Daoy (cell line): ENCODE data around the gene FILIP1L. TPM values are rescaled to one million over a fixed set of nuclear protein-coding genes. Genes with fewer than 3 reads are reported as not detected.

Experiments used
- DNase-seq: peaks from one replicate; pipeline ENCODE4 v3.0.0-alpha.2; 2015; ENCODE audit warnings: low read depth
- total RNA-seq: library from RNA; depleted of rRNA; stranded (reverse); fragments of >200 nt; shearing (Covaris generic); gene quantifications from 2 replicates; pipeline ENCODE4 v1.2.3, GENCODE V29; 2014

The FILIP1L gene
- total RNA-seq, 1 experiment from 2014 or later: 26.5 TPM

DNA sequence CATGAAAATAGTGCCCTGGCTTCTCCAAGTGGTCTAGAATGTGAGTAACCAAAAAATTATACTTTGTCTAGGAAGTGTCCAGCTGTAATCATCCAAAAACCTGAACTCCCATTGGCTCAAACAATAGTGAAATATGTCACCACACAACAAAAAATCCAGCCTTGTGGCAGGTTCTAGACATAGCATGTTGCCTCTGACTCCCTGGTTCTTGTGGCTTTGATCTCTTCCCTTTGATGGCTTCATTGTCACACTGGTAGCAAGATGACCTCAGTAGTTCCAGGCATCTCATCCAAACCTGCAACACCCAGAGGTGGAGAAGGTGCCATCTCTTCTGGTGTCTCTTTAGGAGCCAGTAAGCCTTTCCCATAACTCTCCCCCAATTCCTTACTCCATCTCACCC is 222.0 kb downstream of the FILIP1L start:
- DNase-seq: no peak

DNA sequence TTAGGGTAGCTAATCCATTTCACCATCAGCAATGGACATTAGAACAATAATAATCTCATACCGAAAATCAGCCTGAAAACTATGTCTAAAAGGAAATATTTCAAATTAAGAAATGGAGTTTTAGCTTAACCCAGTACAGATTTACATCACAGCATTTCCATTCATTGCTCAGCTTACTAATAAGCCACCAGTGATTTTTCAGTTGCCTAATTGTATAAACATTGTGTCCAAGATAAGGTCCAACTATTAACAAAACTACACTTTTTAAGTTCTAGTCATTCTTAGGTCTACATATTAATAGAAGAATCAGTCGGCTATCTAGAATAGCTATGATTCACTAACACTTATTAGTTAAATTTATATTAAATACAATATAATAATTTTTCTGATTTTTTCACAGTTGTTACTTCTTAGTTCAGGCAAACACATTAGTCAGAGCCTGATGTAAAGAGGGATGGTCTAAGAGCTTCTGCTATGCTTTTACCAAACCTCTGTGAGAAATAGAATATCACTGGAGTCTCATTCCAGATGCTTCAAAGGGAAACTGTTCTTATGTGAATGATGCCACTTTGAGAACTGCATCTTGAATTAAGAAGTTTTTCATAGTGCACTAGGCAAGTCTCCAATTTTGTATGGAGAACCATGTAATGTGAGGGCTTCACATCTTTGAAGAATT is 222.6 kb downstream of the FILIP1L start:
- DNase-seq: no peak

DNA sequence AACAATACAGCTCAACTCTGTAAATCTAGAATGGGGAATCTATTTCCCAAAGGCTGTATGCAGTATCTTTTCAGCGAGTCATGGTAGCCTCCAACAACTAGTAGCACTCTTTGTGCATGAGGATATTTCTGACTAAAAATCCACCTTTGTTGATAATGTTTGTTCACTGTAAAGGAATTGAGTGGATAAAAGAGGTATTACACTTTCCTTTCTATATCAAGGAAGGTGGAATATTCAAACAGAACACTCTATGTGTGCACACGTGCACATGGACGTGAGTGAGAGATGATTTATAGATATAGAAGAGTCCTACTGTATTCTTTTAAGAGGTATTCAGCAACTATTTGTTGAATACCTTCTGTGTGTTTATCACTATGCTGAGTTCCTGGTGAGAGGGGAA is 228.4 kb downstream of the FILIP1L start:
- DNase-seq: no peak

DNA sequence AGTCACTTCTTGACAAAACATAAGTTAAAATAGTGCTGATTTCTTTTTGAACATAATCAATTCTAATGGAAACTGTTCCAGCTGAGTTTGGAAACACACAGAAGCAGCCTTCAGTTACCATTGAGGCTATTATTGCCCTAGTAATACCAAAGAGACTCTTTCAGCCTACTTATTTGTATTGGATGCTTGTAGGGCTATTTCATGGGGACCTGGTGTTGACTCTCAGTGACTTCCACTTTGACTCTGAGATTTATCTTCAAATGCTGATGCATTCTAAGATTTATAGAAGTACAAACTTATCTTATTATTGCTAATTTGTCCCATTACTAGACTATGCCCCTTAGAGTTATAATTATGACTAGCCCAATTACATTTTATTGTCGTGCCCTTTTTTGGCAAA is 229.2 kb downstream of the FILIP1L start:
- DNase-seq: no peak

DNA sequence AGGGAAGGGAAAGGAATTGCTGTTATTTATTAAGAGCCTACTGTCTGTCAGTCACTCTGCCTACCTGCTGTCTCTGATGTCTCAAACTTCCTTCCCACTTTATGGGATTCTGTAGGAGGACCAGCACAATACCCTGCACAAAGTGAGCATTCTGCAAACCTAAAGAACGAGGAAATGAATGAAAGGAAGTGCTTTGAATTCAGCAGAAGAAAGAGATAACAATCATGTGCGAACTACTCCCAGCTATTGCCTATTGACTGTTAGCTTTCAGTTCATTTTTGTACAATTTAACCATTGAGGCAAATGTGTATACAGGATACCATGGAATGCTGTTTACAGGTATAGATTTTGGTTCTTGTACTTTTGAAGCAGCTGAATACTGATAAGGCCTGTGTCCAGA is 229.8 kb downstream of the FILIP1L start:
- DNase-seq: no peak

DNA sequence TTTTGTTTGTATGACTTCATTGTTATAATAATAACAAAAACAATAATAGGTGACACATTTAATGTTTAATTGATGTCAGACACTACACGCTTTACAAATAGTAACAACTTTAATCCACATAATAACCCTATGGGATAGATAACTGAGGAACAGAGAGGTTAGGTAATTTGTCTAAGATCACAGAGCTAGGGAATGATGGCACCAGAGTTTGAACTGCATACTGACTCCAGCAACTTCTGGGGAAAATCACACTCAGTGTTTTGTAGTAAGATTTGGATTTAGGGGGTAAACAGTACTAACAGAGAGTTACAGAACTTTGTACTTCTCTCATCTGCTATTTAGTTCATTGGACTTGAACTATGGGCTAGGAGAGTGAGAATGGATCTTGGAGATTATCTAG is 230.6 kb downstream of the FILIP1L start:
- DNase-seq: no peak

DNA sequence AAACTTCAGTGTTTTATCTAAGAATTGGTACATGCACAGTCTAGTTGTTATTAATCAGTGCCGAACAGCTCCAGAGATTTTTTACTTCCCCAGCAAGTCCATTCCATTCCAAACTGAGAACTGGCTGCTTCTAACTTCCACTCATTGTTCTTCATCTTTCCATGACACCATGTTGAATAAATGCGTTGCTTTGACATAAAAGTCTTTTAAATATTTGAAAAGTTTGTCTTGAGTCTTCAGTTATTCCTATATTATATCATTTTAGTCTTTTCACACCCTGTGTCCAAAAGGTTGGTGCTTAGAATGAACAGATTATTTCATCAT is 231.2 kb downstream of the FILIP1L start:
- no peak for DNase-seq

DNA sequence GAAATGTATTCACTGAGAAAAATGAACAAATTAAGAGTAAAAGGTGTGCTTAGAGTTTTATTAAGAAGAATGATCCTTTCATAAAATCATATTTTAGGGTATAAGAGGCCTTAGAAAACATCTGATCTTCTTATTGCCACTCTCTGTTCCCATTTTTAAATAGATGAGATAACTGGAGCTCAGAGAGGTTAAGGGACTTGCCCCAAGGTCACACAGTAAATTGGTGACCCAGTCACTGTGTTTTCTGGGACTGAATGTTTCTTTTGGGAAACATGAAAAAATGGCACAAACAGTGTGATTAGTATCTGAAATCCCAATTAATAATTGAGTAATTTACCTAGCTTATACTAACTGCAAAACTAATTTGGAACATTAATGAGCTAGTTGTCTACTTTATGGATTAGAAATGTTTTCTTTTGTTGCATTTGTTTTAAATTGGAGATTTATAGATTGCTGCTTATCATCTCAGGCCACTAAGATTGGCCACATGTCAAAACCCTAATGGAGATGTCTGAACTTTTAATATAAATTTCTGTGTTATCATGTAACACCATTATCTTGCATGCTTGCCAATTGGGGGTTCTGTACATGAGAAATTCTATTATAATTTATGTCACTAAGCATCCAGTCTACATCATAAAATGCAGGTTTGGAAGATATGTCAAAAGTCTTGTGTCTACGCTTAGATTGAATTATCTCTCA is 231.7 kb downstream of the FILIP1L start:
- DNase-seq: no peak

DNA sequence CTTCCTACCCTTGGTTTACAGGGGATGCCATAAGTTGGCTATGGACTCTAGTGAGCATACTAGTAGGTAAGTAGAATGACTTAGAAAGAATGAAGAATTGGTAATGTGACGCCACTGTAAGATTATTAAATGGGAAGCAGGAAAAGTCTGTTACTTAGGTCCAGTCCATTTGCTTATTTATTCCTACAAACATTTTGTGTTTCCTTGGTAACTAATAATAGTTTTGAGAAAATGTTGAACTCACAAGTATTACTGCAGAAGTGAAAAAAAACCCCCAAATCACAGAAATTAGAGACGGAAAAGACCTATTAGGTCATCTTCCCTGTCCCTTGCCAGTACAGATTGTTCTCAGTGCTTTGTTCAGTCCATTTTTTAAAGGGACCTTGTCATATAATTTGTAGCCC is 233.2 kb downstream of the FILIP1L start:
- no peak for DNase-seq

DNA sequence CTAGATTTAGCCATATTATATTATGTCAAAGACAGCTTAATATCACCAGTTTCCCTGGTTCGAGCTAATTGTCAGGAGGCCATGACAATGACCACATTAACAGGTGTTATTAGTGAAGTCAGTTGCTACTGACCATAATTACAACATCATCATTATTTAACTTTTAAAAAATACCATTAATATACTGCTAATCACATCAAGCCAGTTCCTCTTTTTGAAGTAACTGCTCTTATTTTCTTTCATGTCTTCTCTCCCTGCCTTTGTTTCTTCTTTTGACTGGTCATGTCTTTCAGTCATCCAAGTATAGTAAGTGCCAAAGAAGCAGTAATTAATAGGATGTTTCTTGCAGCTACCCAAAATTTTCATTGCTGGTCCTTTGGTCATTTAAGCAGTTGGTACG is 235.0 kb downstream of the FILIP1L start:
- no peak for DNase-seq

DNA sequence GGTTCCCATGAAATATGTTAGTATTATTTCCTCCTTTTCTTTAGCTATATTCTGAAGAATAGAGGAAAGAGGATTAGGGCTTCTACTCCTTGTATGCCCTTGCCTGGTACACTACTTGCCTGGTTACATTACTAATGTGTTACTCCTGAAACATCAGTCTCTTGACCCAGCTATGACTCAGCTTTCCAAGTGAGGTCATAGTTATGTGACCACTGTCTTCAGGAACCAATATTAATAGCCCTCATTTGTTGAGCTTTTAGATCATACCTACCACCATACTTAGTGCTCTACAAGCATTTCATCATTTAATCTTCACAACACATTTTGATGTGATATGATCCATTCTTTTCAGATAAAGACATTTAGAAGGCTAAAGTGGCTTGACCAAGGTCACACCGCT is 236.3 kb downstream of the FILIP1L start:
- peak; percentile 85 for DNase-seq

DNA sequence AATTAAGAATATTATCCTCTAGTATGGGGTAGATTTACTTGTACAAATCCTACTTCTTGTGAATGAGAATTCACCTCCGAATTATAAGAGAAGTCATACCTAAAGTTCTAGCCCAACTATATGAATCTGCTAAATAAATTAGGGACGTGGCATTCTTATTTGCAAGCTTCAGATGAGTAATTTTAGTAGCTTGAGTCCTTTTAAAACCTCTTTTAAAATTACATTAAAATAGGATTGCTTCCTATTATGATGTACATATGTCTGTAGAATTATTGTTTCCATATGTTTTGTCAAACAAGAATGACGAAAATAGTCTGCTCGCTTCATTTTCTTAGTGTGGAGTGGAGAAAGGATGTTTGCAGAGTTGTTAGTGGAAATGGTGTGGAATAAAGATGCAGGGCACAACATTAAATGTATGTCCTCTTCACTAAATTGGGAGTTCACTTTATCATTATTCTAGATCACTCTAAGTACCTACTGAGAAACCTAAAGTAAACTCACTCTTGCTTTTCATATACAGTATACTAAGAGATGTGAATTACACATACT is 237.2 kb downstream of the FILIP1L start:
- no peak for DNase-seq

DNA sequence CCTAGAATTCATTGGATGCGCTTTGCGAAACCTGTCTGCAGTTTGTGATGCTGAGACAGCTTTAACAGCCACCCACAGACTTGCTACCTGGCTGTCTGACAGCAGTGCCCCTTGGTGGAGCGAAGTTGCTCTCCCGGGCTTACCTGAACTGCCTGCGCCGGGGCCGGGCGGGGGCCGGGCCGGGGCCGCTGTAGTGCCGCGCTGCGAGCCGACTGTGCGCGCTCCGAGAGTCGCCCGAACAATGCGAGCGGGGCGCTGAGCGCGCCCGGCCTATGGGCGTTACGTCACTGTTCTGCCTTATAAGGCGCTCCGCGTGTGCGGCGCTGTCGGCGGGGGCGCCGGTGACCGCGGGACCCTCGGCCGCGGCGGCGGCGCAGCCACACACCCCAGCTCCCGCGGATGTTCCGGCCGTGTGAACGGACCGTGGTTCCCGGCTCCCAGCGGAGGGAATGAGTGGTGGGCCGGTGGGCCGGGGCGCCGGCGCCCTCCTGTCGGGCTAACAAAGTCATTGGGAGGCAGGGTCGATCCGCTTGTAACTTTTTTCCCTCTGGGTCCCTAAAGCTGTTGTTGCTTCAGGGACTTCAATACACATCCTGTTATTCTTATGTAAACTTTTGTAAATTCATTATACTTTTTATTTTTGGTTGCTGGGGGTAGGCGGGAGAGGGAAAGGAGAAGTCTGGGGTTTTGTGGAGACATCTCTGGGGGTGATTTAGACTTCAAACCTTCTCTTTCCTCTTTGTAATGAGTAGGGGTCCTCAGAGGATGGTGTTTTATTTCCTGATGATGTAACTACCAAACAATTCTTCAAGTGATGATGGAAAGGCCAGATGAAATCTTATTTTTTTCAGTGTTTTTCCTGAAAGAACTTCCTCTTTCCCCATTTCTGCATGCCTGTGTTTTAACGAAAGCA is 238.1 kb downstream of the FILIP1L start:
- DNase-seq: peak; percentile 89

DNA sequence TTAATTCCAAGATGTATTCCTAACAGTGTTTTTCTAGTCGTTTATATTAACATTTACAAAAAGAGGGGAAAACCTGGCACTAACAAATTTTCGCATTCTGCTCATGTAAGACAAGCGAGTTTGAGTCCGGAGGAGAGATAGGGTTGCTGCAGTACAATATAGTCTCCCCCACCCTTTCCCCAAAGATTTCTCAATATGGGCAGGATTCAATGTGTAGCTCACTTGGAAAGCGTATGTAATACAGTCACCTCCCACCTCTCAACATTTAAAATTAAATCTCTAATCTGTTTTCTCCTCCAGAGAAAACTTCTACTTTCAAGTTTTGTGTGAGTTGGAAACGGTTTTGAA is 238.7 kb downstream of the FILIP1L start:
- peak; percentile 41 for DNase-seq

DNA sequence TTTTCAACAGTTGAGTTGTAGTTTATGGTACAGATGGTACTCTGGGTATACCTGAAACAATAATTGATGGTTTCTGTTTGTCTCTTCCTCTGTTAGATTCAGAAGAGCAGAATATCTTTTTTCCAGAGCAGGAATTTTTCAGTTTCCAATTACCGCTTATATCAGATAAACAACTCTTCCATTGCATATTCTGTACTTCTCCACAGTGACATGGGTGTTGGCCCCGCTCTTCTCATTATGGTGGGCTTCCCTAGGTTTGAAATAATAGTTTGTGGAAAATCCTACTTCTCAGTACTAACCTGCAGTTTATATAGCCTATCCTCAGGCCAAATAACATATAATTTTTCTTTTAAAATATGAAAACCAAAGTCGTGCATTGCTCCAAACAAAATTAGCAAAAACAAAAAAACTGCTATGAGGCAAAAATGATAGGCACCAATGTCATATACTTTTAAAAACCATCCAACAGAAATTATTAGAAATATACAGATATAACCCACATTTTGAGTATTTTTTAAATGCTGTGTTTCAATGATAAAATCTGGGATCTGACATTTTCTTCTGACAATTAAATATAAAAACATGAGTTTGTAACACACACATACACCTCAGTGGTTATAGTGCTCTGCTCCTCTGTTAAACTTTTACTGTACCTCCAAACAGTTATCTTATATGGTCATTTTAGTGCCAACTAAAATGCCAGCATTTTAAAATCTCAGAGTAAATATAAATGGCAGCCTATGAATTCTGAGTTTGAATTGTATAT is 239.9 kb downstream of the FILIP1L start:
- no peak for DNase-seq

DNA sequence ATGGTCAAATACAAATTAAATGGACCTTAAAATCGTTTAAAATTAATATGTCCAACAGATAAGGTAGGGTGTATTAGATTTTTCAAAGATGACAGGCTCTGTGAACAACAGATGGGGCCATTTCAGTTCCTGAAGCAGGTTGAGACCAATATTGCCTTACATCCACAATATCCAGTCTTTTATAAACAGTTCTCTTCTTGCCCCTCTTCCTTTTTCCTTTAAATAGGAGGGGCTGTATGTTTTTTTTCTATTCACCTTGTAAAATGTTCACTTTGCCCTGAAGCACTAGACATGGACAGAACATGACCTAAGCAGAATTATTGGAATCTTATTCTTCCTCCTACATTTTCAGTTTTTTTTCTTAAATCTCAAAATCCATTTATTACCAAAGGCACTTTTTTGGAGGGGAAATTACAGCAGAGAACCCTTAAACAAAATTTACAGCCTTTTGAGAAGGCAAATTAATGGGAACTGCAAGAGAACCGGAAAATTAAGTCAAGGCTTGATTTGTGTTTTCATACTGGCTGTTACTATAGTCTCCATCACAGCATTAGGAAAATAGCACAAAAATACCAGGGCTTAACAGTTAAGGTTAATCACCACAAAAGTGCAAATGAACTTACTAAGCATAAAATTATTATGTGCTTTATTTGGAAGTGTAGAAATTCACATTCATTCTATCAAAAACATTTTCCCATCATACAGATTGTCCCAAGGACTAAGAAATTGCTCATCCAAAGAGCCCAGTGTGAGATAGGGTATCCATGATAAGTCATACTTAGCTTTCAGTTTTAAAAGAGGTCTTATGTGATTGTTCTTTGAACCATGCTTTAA is 240.8 kb downstream of the FILIP1L start:
- no peak for DNase-seq

DNA sequence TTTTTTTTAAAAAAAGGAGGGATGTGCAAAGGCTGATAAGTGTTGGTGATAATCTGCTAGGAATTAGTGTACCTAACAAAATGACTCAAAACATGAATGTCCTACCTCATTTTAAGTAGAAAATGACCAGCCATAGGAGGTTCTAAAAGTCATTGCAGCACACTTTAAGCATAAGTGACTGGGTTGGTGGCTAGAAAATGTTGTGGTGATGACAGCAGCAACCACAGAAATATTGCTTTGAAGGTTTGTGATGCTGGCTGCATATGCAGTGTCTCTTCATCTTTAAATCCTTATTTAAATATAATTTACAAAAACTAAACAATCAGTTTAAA is 241.4 kb downstream of the FILIP1L start:
- DNase-seq: peak; percentile 15

DNA sequence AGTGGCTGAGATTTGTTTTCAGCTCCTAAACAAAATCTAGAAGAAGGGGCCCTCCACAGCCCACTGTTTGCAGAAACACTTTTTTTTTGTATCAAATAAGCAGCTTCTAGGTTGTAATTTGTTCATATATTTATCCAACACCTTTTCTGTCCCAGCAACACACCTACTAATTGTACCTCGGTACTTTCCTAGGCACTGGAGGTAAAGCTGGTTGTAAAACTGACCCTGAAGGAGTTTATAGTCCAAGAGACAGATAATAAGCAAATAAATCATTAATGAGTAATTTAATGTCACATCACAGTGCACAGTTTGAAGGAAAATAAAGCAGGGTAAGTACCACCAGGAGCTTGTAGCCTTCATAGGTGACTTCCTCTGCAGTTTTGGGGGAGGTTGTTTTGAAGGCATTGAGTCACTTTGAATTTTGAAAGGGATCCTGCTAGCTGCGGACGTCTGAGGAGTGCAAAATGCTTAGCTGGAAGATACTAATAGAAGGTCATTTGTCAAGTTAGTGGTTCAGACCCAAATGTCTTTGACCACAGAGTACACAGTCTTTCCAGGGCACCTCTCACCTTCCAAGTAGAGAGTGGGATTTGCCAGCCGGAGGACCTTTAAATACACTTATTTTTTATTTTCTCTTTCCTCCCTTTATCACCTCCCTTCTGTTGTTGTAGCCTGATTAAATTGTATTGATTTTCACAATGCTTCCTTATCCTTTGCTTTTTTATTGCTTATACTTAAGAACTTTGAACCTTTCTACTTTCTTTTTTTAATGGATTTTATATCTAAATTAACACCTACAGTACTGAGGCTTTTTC is 242.9 kb downstream of the FILIP1L start:
- no peak for DNase-seq

DNA sequence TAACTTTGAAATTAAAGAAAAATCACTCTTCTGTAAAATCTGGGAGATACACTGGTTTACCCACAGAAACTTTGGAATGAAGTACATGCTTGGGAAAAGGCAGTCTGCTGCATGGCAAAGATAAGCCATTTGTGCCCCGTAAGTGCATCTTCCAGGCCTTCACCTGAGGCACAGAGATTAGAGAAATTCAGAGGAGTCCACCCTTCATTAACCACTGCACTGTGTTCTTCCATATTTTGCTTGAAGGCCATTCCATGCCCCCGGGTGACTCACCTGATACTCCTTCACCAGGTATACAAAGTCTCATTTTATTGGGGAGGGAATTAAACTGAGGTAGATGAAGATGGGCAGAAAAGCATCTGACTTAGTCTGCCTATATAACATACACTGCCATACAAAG is 243.6 kb downstream of the FILIP1L start:
- DNase-seq: no peak

DNA sequence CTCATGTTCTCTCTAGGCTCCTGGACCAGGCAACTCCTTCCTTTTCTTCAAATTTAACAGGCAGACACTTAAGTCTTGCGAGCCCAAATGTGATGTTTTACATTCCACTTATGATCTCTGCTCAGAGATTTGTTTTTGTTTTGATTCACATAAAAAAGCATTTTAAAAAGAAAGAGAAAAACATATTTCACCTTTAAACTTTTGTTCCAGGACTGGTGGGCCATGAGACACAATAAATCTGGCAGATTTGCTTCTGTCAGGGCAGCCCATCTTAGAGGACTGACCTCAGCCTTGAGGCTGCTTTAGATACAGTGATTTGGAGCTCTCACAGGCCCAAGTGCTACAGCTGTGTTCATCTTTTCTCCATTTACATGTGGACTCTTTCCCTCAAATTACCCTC is 244.7 kb downstream of the FILIP1L start:
- DNase-seq: no peak
